ENCODE results near the gene TBL1Y. TPM values are rescaled to one million over a fixed set of nuclear protein-coding genes. Genes with fewer than 3 reads are reported as not detected.

Gene TBL1Y
- total RNA-seq, 4 donors from 2014 or later: 0.78 to 5.7 TPM; not detected in 2

DNA sequence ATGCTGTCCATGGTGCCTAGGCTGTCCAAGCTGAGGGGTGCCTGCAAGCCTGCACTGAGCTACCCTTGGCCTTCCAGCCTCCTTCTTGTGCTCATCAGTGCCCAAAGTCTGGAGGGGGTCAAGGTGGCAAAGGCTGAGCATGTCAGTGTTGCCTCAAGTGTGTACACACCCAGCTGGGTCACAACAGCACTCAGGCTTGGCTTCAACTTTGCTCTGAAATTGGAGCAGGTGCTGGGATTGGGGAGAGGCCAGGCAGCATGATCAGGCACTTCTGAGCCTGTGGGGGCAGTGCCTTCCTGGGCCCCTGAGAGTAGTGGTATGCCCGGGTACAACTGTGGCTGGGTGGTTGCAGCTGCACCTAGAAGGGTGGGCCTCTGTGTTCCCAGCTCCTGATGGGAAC, 18.7 kb downstream of the TBL1Y start:
- TF ChIP-seq, protein P1, sequence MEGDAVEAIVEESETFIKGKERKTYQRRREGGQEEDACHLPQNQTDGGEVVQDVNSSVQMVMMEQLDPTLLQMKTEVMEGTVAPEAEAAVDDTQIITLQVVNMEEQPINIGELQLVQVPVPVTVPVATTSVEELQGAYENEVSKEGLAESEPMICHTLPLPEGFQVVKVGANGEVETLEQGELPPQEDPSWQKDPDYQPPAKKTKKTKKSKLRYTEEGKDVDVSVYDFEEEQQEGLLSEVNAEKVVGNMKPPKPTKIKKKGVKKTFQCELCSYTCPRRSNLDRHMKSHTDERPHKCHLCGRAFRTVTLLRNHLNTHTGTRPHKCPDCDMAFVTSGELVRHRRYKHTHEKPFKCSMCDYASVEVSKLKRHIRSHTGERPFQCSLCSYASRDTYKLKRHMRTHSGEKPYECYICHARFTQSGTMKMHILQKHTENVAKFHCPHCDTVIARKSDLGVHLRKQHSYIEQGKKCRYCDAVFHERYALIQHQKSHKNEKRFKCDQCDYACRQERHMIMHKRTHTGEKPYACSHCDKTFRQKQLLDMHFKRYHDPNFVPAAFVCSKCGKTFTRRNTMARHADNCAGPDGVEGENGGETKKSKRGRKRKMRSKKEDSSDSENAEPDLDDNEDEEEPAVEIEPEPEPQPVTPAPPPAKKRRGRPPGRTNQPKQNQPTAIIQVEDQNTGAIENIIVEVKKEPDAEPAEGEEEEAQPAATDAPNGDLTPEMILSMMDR (IDR thresholded peaks at IDR 0.05): no peak
- TF ChIP-seq EP300 (IDR thresholded peaks at IDR 0.05): no peak
- no peak for TF ChIP-seq POLR2A (IDR thresholded peaks at IDR 0.05)
- WGBS, 2 donors: no CpG with 5 or more reads among the region's 1 CpG
- Histone ChIP-seq H3K27me3 (no peaks in the 10 kb centered on the region), H3K4me1 (no peaks in the 10 kb centered on the region), H3K4me3 (no peak overlapping the region), H3K27ac (no peak overlapping the region), H3K9me3 (no peaks in the 10 kb centered on the region), H3K36me3 (no peaks in the 10 kb centered on the region)
- DNase-seq (ENCODE audit: low spot score in 2 of 2): no peak

DNA sequence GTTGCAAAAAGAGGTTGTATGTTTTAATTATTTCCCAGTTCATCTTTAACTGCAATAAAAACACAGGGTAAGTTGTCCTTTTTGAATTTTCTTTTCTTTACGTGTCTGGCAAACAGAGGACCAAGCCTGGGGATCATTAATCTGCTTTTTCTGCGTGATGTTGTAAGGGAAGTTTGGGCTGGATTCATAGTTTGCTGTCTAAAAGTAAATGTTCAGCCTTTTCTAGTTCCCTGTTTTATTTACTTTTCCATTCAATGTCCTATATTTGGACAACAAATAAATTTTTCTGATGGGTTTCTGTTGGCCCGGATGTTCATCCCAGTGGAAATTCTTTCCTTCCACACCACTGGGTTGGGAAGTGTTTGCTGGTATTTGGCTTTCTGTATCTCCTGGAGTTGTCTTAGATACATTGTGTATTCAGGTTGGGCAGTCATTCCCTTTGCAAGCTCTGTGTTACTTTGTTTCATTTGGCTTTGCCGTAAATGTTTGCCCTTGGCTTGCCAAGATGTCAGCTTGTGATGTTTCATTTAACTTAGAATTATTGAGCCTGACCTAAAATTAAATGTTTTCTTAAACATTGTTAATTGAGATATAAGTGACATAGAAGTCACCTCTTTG, 21.4 kb downstream of the TBL1Y start:
- no peak for DNase-seq (ENCODE audit: low spot score in 2 of 2)
- no peak for TF ChIP-seq EP300 (IDR thresholded peaks at IDR 0.05)
- TF ChIP-seq, protein P1 (IDR thresholded peaks at IDR 0.05): no peak
- no peak for TF ChIP-seq POLR2A (IDR thresholded peaks at IDR 0.05)

DNA sequence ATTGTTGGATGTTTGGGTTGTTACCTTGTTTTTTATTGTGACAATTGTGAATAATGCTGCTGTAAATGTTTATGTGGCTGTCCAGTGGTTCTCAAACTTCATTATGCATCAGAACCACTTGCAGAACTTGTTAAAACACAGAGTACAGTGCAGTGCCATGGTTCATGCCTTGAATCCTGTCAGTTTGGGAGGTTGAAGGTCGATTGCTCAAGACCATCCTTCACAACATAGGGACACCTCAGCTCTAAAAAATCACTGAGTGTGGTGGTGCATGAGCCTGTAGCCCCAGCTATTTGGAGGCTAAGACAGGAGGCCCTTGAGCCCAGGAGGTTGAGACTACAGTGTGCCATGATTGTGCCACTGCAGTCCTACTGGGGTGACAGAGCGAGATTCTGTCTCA, 25.0 kb downstream of the TBL1Y start:
- Histone ChIP-seq H3K27ac (no peak overlapping the region), H3K9me3 (no peaks in the 10 kb centered on the region), H3K4me1 (no peaks in the 10 kb centered on the region), H3K4me3 (no peak overlapping the region), H3K36me3 (no peaks in the 10 kb centered on the region), H3K27me3 (no peaks in the 10 kb centered on the region)
- no peak for DNase-seq (ENCODE audit: low spot score in 2 of 2)
- TF ChIP-seq, protein P1 (IDR thresholded peaks at IDR 0.05): no peak
- TF ChIP-seq EP300 (IDR thresholded peaks at IDR 0.05) (no peak), POLR2A (IDR thresholded peaks at IDR 0.05) (no peak)
- 83% methylated on average over 2 of the region's 2 CpGs; no CpG with 5 or more reads in 1 of the 2 donors for WGBS, 2 donors

More for the DNA sequence above, 21.4 kb downstream of the TBL1Y start:
- Histone ChIP-seq H3K9me3 (no peaks in the 10 kb centered on the region), H3K27ac (no peak overlapping the region), H3K4me3 (no peak overlapping the region), H3K27me3 (no peaks in the 10 kb centered on the region), H3K36me3 (no peaks in the 10 kb centered on the region), H3K4me1 (no peaks in the 10 kb centered on the region)
- WGBS, 2 donors: 47% methylated on average over 4 of the region's 4 CpGs; no CpG with 5 or more reads in 1 of the 2 donors

DNA sequence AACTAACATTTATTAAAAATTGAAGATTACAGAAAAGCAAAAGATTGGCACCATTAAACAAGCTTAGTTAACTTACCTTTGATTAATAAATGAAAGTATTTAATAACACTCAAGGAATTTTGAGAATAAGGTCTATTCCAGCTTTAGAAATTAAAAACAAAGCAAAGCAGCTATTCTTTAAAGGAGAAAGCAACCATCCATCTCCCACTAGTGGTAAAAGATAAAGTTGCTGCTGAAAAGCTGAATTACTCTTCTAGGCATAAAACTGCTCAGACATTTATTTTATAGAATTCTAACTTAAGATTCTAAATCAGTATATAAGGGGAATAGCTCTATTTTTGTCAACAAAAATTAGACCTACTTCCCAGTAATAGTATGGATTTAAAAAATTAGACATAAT, 37.2 kb downstream of the TBL1Y start:
- Histone ChIP-seq H3K9me3 (no peaks in the 10 kb centered on the region), H3K27ac (no peak overlapping the region), H3K27me3 (no peaks in the 10 kb centered on the region), H3K4me1 (no peaks in the 10 kb centered on the region), H3K36me3 (no peaks in the 10 kb centered on the region), H3K4me3 (no peak overlapping the region)
- TF ChIP-seq POLR2A (IDR thresholded peaks at IDR 0.05): no peak
- no peak for TF ChIP-seq EP300 (IDR thresholded peaks at IDR 0.05)
- TF ChIP-seq, protein P1 (IDR thresholded peaks at IDR 0.05): no peak
- DNase-seq (ENCODE audit: low spot score in 2 of 2): no peak

DNA sequence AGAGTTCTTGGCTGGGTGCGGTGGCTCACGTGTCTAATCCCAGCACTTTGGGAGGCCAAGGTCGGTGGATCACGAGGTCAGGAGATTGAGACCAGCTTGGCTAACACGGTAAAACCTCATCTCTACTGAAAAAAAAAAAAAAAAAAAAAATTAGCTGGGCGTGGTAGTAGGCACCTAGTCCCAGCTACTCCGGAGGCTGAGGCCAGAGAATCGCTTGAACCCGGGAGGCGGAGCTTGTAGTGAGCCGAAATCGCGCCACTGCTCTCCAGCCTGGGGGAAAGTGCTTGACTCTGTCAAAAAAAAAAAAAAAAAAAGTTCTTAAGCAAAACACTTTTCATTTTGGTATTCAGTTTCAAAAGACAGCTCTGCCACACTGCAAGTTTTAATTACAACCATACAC, 37.9 kb downstream of the TBL1Y start:
- 81% methylated on average over 13 of the region's 13 CpGs; no CpG with 5 or more reads in 1 of the 2 donors for WGBS, 2 donors

More for the DNA sequence above, 37.9 kb downstream of the TBL1Y start:
- no peaks in the 10 kb centered on the region for H3K36me3 ChIP-seq
- DNase-seq (ENCODE audit: low spot score in 2 of 2): no peak
- TF ChIP-seq POLR2A (IDR thresholded peaks at IDR 0.05) (no peak), EP300 (IDR thresholded peaks at IDR 0.05) (no peak)
- TF ChIP-seq, protein P1 (IDR thresholded peaks at IDR 0.05): no peak
- H3K4me1 ChIP-seq: no peaks in the 10 kb centered on the region
- H3K27ac ChIP-seq: no peak overlapping the region
- H3K27me3 ChIP-seq: no peaks in the 10 kb centered on the region
- no peaks in the 10 kb centered on the region for H3K9me3 ChIP-seq
- H3K4me3 ChIP-seq: no peak overlapping the region
